Amniotic epithelial cell (primary cell): ENCODE measurements around the gene PRKAR1B.

ENCODE experiments used
- DNase-seq: peaks from one replicate; pipeline ENCODE4 v3.0.0-alpha.2; 2010; ENCODE audit warnings: low read depth

Gene PRKAR1B

GRCh38 chr7:589781-590575 is 137.1 kb downstream of the PRKAR1B start:
- no peak for DNase-seq

GRCh38 chr7:587767-588166 is 139.3 kb downstream of the PRKAR1B start:
- DNase-seq: peak; percentile 29

- DNase-seq: no peak
These were observed 140.6 kb downstream of the PRKAR1B start for GRCh38 chr7:586494-586893.

- DNase-seq: no peak
These were observed 141.2 kb downstream of the PRKAR1B start for GRCh38 chr7:585873-586272.

GRCh38 chr7:585229-585711 is 141.8 kb downstream of the PRKAR1B start:
- no peak for DNase-seq

- DNase-seq: no peak
These were observed 142.3 kb downstream of the PRKAR1B start for GRCh38 chr7:584820-585219.

- no peak for DNase-seq
These were observed 143.0 kb downstream of the PRKAR1B start for GRCh38 chr7:584122-584465.

GRCh38 chr7:583410-584121 is 143.5 kb downstream of the PRKAR1B start:
- no peak for DNase-seq

- no peak for DNase-seq
These were observed 144.2 kb downstream of the PRKAR1B start for GRCh38 chr7:582931-583330.

GRCh38 chr7:582081-582835 is 144.8 kb downstream of the PRKAR1B start:
- DNase-seq: no peak

- DNase-seq: no peak
These were observed 148.7 kb downstream of the PRKAR1B start for GRCh38 chr7:578386-578785.

- DNase-seq: no peak
These were observed 149.2 kb downstream of the PRKAR1B start for GRCh38 chr7:577741-578370.

- DNase-seq: no peak
These were observed 149.8 kb downstream of the PRKAR1B start for GRCh38 chr7:577278-577665.

- DNase-seq: no peak
These were observed 150.4 kb downstream of the PRKAR1B start for GRCh38 chr7:576524-577277.

- no peak for DNase-seq
These were observed 151.4 kb downstream of the PRKAR1B start for GRCh38 chr7:575425-576366.

- DNase-seq: no peak
These were observed 152.3 kb downstream of the PRKAR1B start for GRCh38 chr7:574661-575395.

GRCh38 chr7:573933-574381 is 153.1 kb downstream of the PRKAR1B start:
- no peak for DNase-seq

GRCh38 chr7:573269-573932 is 153.7 kb downstream of the PRKAR1B start:
- DNase-seq: no peak
